Measurements from ENCODE around the gene SNTG2. TPM values are rescaled to one million over a fixed set of nuclear protein-coding genes. Genes with fewer than 3 reads are reported as not detected.

The SNTG2 gene
- total RNA-seq, 1 donor from 2014 or later: 7.7 TPM

DNA sequence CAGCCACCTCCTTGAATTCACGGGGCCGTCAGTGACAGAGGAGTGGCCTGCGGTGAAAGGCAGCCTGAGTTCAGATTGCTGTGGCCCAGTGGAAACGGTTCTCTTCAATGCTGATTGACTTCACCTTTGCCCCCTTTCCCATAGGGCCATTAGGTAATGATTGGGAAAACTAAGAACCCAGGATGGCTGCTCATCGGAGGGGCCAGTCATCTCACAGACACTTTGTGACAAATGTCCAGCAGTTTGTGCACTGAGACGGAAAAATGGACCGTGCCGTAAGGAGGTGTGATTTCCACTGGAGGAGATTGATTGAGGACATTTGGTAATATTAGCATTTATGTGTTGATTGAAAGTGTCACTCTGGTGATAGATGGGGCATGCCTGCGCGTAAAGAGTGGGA lies 402.9 kb downstream of the SNTG2 start:
- Mint-ChIP-seq H3K27me3 (ENCODE audit: unreplicated experiment) (no peaks in the 10 kb centered on the region), H3K27ac (ENCODE audit: unreplicated experiment) (no peak overlapping the region), H3K4me3 (ENCODE audit: unreplicated experiment) (no peak overlapping the region), H3K4me1 (ENCODE audit: low read depth, unreplicated experiment) (no peaks in the 10 kb centered on the region), H3K9me3 (ENCODE audit: unreplicated experiment) (peaks cover 4% of the 10 kb centered on the region), H3K36me3 (ENCODE audit: unreplicated experiment) (peaks cover 6% of the 10 kb centered on the region)
- TF ChIP-seq, protein P1, sequence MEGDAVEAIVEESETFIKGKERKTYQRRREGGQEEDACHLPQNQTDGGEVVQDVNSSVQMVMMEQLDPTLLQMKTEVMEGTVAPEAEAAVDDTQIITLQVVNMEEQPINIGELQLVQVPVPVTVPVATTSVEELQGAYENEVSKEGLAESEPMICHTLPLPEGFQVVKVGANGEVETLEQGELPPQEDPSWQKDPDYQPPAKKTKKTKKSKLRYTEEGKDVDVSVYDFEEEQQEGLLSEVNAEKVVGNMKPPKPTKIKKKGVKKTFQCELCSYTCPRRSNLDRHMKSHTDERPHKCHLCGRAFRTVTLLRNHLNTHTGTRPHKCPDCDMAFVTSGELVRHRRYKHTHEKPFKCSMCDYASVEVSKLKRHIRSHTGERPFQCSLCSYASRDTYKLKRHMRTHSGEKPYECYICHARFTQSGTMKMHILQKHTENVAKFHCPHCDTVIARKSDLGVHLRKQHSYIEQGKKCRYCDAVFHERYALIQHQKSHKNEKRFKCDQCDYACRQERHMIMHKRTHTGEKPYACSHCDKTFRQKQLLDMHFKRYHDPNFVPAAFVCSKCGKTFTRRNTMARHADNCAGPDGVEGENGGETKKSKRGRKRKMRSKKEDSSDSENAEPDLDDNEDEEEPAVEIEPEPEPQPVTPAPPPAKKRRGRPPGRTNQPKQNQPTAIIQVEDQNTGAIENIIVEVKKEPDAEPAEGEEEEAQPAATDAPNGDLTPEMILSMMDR (IDR thresholded peaks at IDR 0.05; ENCODE audit: partially characterized antibody, unreplicated experiment): no peak
- DNase-seq: no peak

DNA sequence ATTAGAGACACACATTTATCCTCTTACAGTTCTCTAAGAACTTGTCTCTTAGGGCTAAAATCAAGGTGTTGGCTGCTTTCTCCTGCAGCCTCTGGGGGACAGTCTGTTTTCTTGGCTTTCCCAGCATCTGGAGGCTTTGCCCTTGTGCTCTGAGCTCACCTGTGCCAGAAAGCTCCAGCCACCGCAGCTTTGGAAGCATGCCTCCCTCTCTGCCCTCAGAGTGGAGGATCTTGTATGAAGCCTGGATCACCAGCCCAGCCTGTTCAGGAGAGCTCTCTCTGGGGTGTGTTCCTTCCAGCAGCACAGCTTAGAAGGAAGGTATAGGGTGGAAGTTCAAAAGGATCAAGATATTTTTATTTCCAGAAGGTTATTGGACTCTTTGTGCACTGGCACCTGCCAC lies 409.5 kb downstream of the SNTG2 start:
- TF ChIP-seq, protein P1 (IDR thresholded peaks at IDR 0.05; ENCODE audit: partially characterized antibody, unreplicated experiment): no peak
- H3K4me1 Mint-ChIP-seq (ENCODE audit: low read depth, unreplicated experiment): peaks cover 4% of the 10 kb centered on the region
- no peaks in the 10 kb centered on the region for H3K36me3 Mint-ChIP-seq (ENCODE audit: unreplicated experiment)
- no peak for DNase-seq
- no peak overlapping the region for H3K4me3 Mint-ChIP-seq (ENCODE audit: unreplicated experiment)
- H3K27ac Mint-ChIP-seq (ENCODE audit: unreplicated experiment): no peak overlapping the region
- H3K27me3 Mint-ChIP-seq (ENCODE audit: unreplicated experiment): no peaks in the 10 kb centered on the region
- no peaks in the 10 kb centered on the region for H3K9me3 Mint-ChIP-seq (ENCODE audit: unreplicated experiment)

DNA sequence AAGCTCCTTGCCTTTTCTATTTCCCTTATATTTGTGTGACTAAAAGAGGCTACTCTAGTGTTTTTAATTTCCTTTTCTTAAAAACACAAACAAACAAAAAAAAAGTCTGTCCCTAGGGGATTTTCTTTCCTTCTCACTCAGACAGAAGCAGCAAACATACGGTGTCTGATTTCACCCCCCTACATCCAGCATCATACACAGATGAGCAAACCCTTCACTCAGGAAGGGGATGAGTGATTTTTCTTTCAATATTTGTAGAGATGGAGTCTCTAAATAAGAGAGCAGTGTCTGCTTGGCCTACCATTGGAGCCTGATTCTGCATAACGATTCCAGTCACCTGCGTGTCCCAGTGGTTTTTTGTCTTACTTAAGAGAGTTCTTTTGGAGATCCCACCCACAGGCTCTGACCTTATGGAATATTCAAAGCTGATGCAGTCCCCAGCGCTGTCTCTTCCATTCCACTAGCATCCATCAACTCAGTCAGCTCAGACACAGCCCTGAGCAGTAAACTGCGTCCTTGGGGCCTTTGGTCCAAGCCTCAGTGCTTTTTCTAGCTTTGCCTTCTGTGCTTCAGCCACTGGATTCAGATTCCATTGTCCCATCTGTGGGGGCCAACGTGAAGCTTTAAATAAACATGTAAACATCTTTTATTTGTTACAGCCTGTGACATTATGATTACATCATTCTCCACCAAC lies 410.1 kb downstream of the SNTG2 start:
- Mint-ChIP-seq H3K4me1 (ENCODE audit: low read depth, unreplicated experiment) (peaks cover 4% of the 10 kb centered on the region), H3K9me3 (ENCODE audit: unreplicated experiment) (no peaks in the 10 kb centered on the region), H3K36me3 (ENCODE audit: unreplicated experiment) (no peaks in the 10 kb centered on the region), H3K4me3 (ENCODE audit: unreplicated experiment) (no peak overlapping the region), H3K27ac (ENCODE audit: unreplicated experiment) (peak overlapping the region; percentile 5), H3K27me3 (ENCODE audit: unreplicated experiment) (no peaks in the 10 kb centered on the region)
- no peak for DNase-seq
- TF ChIP-seq, protein P1 (IDR thresholded peaks at IDR 0.05; ENCODE audit: partially characterized antibody, unreplicated experiment): no peak

DNA sequence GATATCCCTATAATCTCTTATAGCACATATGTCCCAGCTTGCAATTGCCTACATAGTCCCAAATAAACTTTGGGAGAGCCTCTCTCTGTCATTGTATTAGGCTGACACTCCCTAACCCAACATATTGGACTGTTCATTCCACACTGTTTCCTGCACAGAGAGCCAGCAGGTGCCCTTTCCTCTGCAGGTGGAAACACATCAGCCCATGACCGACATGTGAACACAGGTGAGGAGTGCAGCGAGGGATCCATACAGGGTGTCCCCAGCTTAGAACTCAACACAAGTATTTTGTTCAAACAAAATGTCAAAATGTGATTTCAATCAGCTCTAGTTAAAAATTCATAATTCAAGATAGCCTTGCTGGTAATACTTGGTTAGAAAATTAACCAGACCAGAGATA lies 412.7 kb downstream of the SNTG2 start:
- Mint-ChIP-seq H3K9me3 (ENCODE audit: unreplicated experiment) (no peaks in the 10 kb centered on the region), H3K27me3 (ENCODE audit: unreplicated experiment) (peaks cover 2% of the 10 kb centered on the region), H3K27ac (ENCODE audit: unreplicated experiment) (no peak overlapping the region), H3K4me3 (ENCODE audit: unreplicated experiment) (no peak overlapping the region), H3K36me3 (ENCODE audit: unreplicated experiment) (no peaks in the 10 kb centered on the region), H3K4me1 (ENCODE audit: low read depth, unreplicated experiment) (peaks cover 4% of the 10 kb centered on the region)
- no peak for DNase-seq
- TF ChIP-seq, protein P1 (IDR thresholded peaks at IDR 0.05; ENCODE audit: partially characterized antibody, unreplicated experiment): no peak

DNA sequence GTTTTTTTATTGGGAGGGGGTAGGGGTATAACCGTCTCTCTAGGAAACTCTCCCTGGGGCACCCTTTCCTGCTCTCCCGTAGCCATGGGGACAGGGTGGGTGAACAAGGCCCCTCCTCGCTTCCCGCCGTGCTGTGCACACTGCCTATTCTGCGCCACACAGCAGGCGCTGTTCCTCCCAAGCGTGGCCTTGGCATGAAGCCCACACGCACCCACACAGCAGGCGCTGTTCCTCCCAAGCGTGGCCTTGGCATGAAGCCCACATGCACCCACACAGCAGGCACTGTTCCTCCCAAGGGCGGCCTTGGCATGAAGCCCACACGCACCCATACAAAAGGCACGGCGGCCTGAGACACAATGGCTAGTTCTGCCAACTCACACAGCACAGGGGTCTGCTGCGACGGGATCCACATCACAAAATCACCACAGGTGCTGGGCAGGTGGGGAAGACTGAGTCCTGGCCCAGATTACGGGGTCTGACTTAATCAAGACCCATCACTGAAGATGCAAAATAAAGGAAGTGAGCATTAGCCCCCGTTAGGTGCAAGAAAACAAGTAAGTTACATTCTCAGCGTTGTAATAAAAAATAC lies 416.0 kb downstream of the SNTG2 start:
- Mint-ChIP-seq H3K27me3 (ENCODE audit: unreplicated experiment) (peaks cover 2% of the 10 kb centered on the region), H3K27ac (ENCODE audit: unreplicated experiment) (no peak overlapping the region)
- DNase-seq: no peak

More for the DNA sequence above, 416.0 kb downstream of the SNTG2 start:
- no peaks in the 10 kb centered on the region for H3K9me3 Mint-ChIP-seq (ENCODE audit: unreplicated experiment)
- no peaks in the 10 kb centered on the region for H3K36me3 Mint-ChIP-seq (ENCODE audit: unreplicated experiment)
- H3K4me1 Mint-ChIP-seq (ENCODE audit: low read depth, unreplicated experiment): peaks cover under 1% of the 10 kb centered on the region
- no peak overlapping the region for H3K4me3 Mint-ChIP-seq (ENCODE audit: unreplicated experiment)
- TF ChIP-seq, protein P1 (IDR thresholded peaks at IDR 0.05; ENCODE audit: partially characterized antibody, unreplicated experiment): no peak

All from glutamatergic neuron (in vitro differentiated cells).